DND-41 (cell line): Measurements from ENCODE around the gene HSPA2.

Experiments used
- ATAC-seq: fragments of 200-7000 bp; cut with Tn5 transposase; 3 replicates; pipeline ENCODE4 v1.9.1; 2021; ENCODE audit warnings: low read depth; ENCODE audit not compliant: insufficient read depth
- DNase-seq: peaks from one replicate; pipeline ENCODE4 v3.0.0-alpha.2; 2020
- H2AFZ ChIP-seq: 2 replicates; pipeline ENCODE4 v1.6.0; 2012; ENCODE audit warnings: low read depth, low read length
- H3K27ac ChIP-seq: 2 replicates; pipeline ENCODE4 v1.5.1; 2012; ENCODE audit warnings: low read length, inconsistent platforms
- H3K27me3 ChIP-seq: fragments of 200-600 bp; sonication (generic); 2 replicates; pipeline ENCODE4 v1.6.0; 2012; ENCODE audit warnings: low read length, mild to moderate bottlenecking, inconsistent platforms; ENCODE audit not compliant: insufficient read depth, poor library complexity
- H3K36me3 ChIP-seq: 2 replicates; pipeline ENCODE4 v1.5.1; 2012; ENCODE audit warnings: low read length, inconsistent platforms; ENCODE audit not compliant: insufficient read depth
- H3K4me1 ChIP-seq: 2 replicates; pipeline ENCODE4 v1.5.1; 2012; ENCODE audit warnings: mild to moderate bottlenecking, low read length; ENCODE audit not compliant: insufficient read depth
- H3K4me2 ChIP-seq: 2 replicates; pipeline ENCODE4 v1.6.0; 2012; ENCODE audit warnings: mild to moderate bottlenecking, moderate library complexity, low read length, inconsistent platforms; ENCODE audit not compliant: insufficient read depth
- H3K4me3 ChIP-seq, 2 experiments: fragments of 200-600 bp in 1 of 2; shearing (Covaris generic) in 1 of 2; 2 replicates each; pipeline ENCODE4 v1.5.1; 2012 to 2016; ENCODE audit warnings: inconsistent platforms in 2 of 2, low read length in 2 of 2, mild to moderate bottlenecking in 2 of 2, low read depth in 1 of 2, moderate library complexity in 1 of 2
- H3K79me2 ChIP-seq: 2 replicates; pipeline ENCODE4 v1.6.0; 2012; ENCODE audit warnings: low read length, inconsistent platforms; ENCODE audit not compliant: insufficient read depth
- H3K9ac ChIP-seq: 2 replicates; pipeline ENCODE4 v1.6.0; 2012; ENCODE audit warnings: low read depth, mild to moderate bottlenecking, inconsistent platforms, low read length, moderate library complexity
- H3K9me3 ChIP-seq: 2 replicates; pipeline ENCODE4 v1.5.1; 2012; ENCODE audit warnings: low read length, moderate library complexity, mild to moderate bottlenecking, inconsistent platforms; ENCODE audit not compliant: insufficient read depth, severe bottlenecking
- H4K20me1 ChIP-seq: 2 replicates; pipeline ENCODE4 v1.6.0; 2012; ENCODE audit warnings: low read length; ENCODE audit not compliant: insufficient read depth
- EZH2 ChIP-seq: IDR thresholded peaks from 3 replicates; pipeline ENCODE4 v1.6.1; 2012; ENCODE audit warnings: borderline replicate concordance, low read depth, mild to moderate bottlenecking, moderate library complexity, low read length, inconsistent platforms; ENCODE audit not compliant: severe bottlenecking
- TF ChIP-seq, protein P1 (sequence below): IDR thresholded peaks from 2 replicates; pipeline ENCODE4 v1.5.1; 2012; ENCODE audit warnings: borderline replicate concordance, low read length, moderate library complexity, mild to moderate bottlenecking; ENCODE audit not compliant: poor library complexity, severe bottlenecking; ENCODE audit errors: extremely low read depth

HSPA2 gene

DNA sequence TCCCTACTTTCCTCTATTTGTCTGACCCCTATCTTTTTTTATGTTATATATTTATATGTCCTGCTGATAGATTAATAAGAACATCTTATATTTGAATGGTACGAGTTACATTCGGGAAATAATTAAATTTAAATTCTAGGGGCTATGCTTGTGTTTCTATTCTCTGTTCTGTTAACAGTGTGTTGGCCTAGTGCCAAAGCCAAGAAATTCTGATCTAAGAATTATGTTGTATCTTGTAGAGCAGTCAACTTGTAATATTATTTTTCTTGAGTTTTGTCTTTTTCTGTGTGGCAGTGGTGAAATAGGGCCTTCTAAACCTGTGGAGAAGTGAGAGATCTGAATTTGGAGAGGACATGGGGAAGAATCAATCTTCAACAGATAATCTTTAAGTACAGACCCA is 9.0 kb upstream of the HSPA2 start:
- Histone ChIP-seq H3K4me1 (no peaks in the 10 kb centered on the region), H2AFZ (no peak overlapping the region), H3K27ac (no peak overlapping the region), H3K36me3 (peaks cover 8% of the 10 kb centered on the region; the same call in 1 of the 2 replicates), H3K9me3 (no peaks in the 10 kb centered on the region), H4K20me1 (no peaks in the 10 kb centered on the region), H3K4me3 (no peak overlapping the region), H3K4me2 (no peak overlapping the region), H3K79me2 (no peaks in the 10 kb centered on the region), H3K9ac (no peak overlapping the region), H3K27me3 (no peaks in the 10 kb centered on the region)
- DNase-seq = no peak
- no peak for TF ChIP-seq EZH2
- TF ChIP-seq, protein P1, sequence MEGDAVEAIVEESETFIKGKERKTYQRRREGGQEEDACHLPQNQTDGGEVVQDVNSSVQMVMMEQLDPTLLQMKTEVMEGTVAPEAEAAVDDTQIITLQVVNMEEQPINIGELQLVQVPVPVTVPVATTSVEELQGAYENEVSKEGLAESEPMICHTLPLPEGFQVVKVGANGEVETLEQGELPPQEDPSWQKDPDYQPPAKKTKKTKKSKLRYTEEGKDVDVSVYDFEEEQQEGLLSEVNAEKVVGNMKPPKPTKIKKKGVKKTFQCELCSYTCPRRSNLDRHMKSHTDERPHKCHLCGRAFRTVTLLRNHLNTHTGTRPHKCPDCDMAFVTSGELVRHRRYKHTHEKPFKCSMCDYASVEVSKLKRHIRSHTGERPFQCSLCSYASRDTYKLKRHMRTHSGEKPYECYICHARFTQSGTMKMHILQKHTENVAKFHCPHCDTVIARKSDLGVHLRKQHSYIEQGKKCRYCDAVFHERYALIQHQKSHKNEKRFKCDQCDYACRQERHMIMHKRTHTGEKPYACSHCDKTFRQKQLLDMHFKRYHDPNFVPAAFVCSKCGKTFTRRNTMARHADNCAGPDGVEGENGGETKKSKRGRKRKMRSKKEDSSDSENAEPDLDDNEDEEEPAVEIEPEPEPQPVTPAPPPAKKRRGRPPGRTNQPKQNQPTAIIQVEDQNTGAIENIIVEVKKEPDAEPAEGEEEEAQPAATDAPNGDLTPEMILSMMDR = no peak
- ATAC-seq = no peak

DNA sequence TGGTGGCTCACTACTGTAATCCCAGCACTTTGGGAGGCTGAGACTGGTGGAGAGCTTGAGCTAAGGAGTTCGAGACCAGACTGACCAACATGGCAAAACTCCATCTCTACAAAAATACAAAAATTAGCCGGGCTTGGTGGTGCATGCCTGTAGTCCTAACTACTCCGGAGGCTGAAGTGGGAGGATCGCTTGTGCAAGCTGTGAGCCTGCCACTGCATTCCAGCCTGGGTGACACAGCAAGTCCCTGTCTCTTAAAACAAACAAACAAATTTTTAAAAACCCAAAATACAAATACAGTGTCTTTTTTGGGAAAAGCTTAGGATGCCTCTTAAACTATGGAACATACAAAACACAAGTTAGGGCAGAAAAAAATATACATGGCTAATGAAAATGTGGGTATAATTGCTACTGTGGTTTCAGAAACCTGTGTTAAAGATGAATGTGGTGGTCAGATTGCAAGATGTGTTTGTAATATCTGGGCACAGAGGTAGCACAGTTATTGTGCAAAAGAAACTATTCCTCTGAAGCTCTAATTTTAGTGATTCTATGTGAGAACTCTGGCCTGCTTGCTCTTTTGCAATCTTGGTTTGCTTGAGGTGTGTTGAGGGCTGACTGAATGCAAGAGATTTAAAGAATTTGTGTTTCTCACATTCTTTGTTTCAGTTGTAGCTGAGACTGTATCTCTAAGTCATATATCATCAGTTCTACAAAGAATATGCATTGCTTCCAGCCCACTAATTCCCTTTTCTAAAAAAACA is 3.9 kb upstream of the HSPA2 start:
- no peak for ATAC-seq
- Histone ChIP-seq H3K4me2 (no peak overlapping the region), H3K79me2 (no peaks in the 10 kb centered on the region), H3K27ac (no peak overlapping the region), H3K36me3 (no peaks in the 10 kb centered on the region), H3K9me3 (no peaks in the 10 kb centered on the region), H3K4me3 (no peak overlapping the region), H3K9ac (no peak overlapping the region), H4K20me1 (no peaks in the 10 kb centered on the region), H3K4me1 (no peaks in the 10 kb centered on the region), H3K27me3 (no peaks in the 10 kb centered on the region), H2AFZ (no peak overlapping the region)
- TF ChIP-seq EZH2 = no peak
- TF ChIP-seq, protein P1 = no peak
- no peak for DNase-seq

DNA sequence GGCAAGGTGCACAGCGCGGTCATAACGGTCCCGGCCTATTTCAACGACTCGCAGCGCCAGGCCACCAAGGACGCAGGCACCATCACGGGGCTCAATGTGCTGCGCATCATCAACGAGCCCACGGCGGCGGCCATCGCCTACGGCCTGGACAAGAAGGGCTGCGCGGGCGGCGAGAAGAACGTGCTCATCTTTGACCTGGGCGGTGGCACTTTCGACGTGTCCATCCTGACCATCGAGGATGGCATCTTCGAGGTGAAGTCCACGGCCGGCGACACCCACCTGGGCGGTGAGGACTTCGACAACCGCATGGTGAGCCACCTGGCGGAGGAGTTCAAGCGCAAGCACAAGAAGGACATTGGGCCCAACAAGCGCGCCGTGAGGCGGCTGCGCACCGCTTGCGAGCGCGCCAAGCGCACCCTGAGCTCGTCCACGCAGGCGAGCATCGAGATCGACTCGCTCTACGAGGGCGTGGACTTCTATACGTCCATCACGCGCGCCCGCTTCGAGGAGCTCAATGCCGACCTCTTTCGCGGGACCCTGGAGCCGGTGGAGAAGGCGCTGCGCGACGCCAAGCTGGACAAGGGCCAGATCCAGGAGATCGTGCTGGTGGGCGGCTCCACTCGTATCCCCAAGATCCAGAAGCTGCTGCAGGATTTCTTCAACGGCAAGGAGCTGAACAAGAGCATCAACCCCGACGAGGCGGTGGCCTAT is 875 bp downstream of the HSPA2 start:
- no peak for DNase-seq
- no peaks in the 10 kb centered on the region for H4K20me1 ChIP-seq
- no peak overlapping the region for H3K4me2 ChIP-seq
- no peak overlapping the region for H3K4me3 ChIP-seq
- H3K27ac ChIP-seq = no peak overlapping the region
- no peaks in the 10 kb centered on the region for H3K27me3 ChIP-seq
- H2AFZ ChIP-seq = no peak overlapping the region
- H3K4me1 ChIP-seq = no peaks in the 10 kb centered on the region
- ATAC-seq = no peak
- H3K9ac ChIP-seq = no peak overlapping the region
- no peak for TF ChIP-seq EZH2
- TF ChIP-seq, protein P1 = no peak
- H3K9me3 ChIP-seq = no peaks in the 10 kb centered on the region
- H3K36me3 ChIP-seq = no peaks in the 10 kb centered on the region
- no peaks in the 10 kb centered on the region for H3K79me2 ChIP-seq
